Measurements from ENCODE around the gene COL27A1. TPM values are rescaled to one million over a fixed set of nuclear protein-coding genes. Genes with fewer than 3 reads are reported as not detected.

The COL27A1 gene
- total RNA-seq, 1 experiment from 2014 or later = not detected

DNA sequence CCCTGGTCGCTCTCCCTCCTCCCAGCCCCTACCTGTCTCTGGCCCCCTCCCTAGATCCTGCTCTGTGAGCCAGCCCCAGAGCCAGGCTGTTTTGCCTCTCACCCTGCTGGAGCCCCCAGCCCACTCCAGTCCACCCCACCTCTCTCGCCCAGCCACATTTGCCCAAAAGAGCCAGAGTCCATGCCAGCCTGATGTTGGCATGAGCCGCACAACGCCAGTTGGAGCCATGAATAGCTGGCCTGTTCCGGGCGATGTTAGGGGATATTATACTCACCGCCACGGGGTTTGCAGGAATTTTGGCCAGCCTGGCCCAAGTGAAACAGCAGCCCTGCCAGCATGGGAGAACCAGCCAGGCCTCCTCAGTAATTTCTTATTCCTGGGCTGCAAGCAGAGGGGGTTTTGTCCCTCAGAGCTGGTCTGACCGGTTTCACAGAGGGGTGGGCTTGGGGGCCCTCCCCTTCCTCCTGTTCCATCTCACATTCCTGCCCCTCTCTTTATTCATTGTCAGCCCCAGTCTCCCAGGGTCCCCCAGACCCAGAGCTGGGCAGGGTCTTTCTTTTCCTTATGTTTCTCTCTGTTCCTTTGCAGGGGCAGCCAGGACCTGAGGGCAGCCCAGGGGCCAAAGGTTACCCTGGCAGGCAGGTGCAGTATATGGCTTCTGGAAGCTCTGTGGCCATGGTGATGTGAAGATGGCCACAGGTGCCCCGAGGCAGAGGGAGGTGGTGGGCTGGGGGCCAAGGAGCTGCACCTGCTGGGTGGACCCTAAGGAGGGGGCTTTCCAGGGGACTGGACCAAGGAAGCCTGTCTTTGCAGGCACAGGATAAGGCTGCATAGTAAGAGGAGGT lies 50.1 kb downstream of the COL27A1 start:
- no peaks in the 10 kb centered on the region for H3K4me1 ChIP-seq (ENCODE audit: low read length)
- no peaks in the 10 kb centered on the region for H3K36me3 ChIP-seq (ENCODE audit: insufficient read depth, low read length)
- no peak overlapping the region for H3K4me2 ChIP-seq (ENCODE audit: low read depth, low read length, poor library complexity, severe bottlenecking)
- no peaks in the 10 kb centered on the region for H3K9me3 ChIP-seq (ENCODE audit: low read length)
- H3K79me2 ChIP-seq (ENCODE audit: low read length) = no peaks in the 10 kb centered on the region
- no peaks in the 10 kb centered on the region for H4K20me1 ChIP-seq (ENCODE audit: insufficient read depth, low read depth, low read length)
- H3K9ac ChIP-seq (ENCODE audit: low read length) = no peak overlapping the region
- DNase-seq = no peak
- H3K4me3 ChIP-seq (ENCODE audit: low read length) = no peak overlapping the region
- no peak overlapping the region for H2AFZ ChIP-seq (ENCODE audit: low read length)
- H3K9me2 ChIP-seq (replicated peaks; ENCODE audit: insufficient read depth, low read length) = no peaks in the 10 kb centered on the region
- H3K27me3 ChIP-seq (ENCODE audit: low read length) = no peaks in the 10 kb centered on the region
- H3K27ac ChIP-seq (ENCODE audit: low read length) = no peak overlapping the region

DNA sequence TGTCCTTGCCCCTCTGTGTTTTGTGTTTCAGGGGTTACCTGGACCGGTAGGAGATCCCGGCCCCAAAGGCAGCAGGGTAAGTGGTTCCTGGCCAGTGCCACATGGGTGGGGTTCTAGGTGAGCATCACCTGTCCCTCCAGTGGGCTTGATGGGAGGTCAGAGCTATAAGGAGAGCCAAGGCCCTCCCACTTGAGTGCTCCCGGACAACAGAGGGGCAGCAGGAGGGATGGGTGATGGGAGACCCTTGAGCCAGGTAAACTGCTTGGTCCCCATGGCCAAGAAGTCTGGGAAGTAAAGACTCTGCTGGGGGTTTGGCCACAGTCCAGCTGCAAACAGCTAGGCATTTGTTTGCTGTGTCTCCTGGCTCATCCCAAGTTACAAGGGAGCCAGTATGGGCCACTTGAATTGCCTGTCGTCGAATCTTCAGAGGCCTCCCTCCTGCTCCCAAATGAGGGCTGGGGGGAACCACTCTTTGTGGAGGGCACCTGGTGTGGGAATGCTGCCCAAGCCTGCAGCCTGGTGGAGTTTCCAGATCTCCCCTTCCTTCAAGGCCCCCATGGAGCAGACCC lies 51.0 kb downstream of the COL27A1 start:
- Histone ChIP-seq H3K4me3 (ENCODE audit: low read length) (no peak overlapping the region), H3K36me3 (ENCODE audit: insufficient read depth, low read length) (no peaks in the 10 kb centered on the region), H3K4me2 (ENCODE audit: low read depth, low read length, poor library complexity, severe bottlenecking) (no peak overlapping the region), H3K9me3 (ENCODE audit: low read length) (no peaks in the 10 kb centered on the region), H3K4me1 (ENCODE audit: low read length) (no peaks in the 10 kb centered on the region), H3K27me3 (ENCODE audit: low read length) (no peaks in the 10 kb centered on the region), H3K9me2 (replicated peaks; ENCODE audit: insufficient read depth, low read length) (no peaks in the 10 kb centered on the region), H3K27ac (ENCODE audit: low read length) (no peak overlapping the region), H2AFZ (ENCODE audit: low read length) (no peak overlapping the region), H3K79me2 (ENCODE audit: low read length) (no peaks in the 10 kb centered on the region), H4K20me1 (ENCODE audit: insufficient read depth, low read depth, low read length) (no peaks in the 10 kb centered on the region), H3K9ac (ENCODE audit: low read length) (no peak overlapping the region)
- DNase-seq = no peak

DNA sequence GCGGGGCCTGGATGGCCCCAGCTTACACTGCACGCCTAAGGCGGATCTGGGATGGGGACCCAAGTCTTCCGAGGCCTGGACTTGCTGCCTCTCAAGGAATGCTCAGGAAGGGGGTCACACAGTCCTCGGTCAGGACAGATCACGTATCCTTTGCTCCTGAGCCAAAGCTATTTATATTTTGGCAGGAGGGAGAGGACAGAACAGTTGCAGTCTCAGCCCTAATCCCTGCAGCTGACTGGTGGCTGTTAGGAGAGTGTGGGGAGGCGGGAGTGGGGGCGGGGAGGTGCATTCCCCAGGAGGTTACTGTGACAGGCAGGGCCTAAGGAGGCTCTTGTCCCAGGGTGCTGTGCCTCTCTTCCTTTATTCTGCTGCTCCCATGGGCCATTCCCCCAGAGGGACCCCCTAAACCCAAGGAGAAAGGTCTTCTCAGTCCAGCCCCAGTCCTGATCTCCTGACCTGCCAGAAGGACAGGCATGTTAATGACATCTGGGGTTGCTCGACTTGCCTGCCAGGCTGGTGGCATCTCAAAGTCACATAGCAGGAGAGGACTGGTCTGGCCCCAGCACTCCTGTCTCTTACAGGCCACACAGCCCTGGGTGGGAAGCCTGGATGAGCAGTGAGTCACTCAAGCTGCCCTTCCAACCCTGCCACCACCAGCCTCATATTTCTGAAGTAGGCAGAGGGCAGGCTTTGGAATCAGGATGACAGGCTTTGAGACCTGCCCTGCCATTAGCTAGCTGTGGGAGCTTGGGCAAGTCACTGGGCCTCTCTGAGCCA lies 51.9 kb downstream of the COL27A1 start:
- Histone ChIP-seq H3K9me2 (replicated peaks; ENCODE audit: insufficient read depth, low read length) (no peaks in the 10 kb centered on the region), H3K9ac (ENCODE audit: low read length) (no peak overlapping the region), H3K4me2 (ENCODE audit: low read depth, low read length, poor library complexity, severe bottlenecking) (no peak overlapping the region), H3K4me3 (ENCODE audit: low read length) (no peak overlapping the region), H3K9me3 (ENCODE audit: low read length) (no peaks in the 10 kb centered on the region), H3K79me2 (ENCODE audit: low read length) (no peaks in the 10 kb centered on the region), H3K4me1 (ENCODE audit: low read length) (no peaks in the 10 kb centered on the region), H4K20me1 (ENCODE audit: insufficient read depth, low read depth, low read length) (no peaks in the 10 kb centered on the region), H3K27me3 (ENCODE audit: low read length) (no peaks in the 10 kb centered on the region), H2AFZ (ENCODE audit: low read length) (no peak overlapping the region), H3K36me3 (ENCODE audit: insufficient read depth, low read length) (no peaks in the 10 kb centered on the region), H3K27ac (ENCODE audit: low read length) (no peak overlapping the region)
- DNase-seq = no peak

DNA sequence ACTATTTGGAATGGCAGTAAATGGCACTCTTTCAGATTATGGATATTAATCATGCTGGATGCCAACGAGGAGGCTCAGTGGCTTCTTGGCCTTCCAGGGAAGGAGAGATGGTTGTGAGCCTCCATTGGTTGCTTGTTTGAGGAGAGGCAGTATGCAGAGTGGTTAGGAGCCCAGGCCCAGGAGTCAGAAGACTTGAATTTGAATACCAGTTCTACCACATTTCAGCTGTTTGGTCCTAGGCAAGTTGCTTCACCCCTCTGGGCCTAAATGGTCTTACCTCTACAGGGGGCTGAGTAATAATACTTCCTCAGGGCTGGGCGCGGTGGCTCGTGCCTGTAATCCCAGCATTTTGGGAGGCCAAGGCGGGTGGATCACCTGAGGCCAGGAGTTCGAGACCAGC lies 52.5 kb downstream of the COL27A1 start:
- Histone ChIP-seq H3K9me3 (ENCODE audit: low read length) (no peaks in the 10 kb centered on the region), H2AFZ (ENCODE audit: low read length) (no peak overlapping the region), H4K20me1 (ENCODE audit: insufficient read depth, low read depth, low read length) (no peaks in the 10 kb centered on the region), H3K27ac (ENCODE audit: low read length) (no peak overlapping the region), H3K4me2 (ENCODE audit: low read depth, low read length, poor library complexity, severe bottlenecking) (no peak overlapping the region), H3K4me1 (ENCODE audit: low read length) (no peaks in the 10 kb centered on the region), H3K27me3 (ENCODE audit: low read length) (no peaks in the 10 kb centered on the region), H3K9ac (ENCODE audit: low read length) (no peak overlapping the region), H3K79me2 (ENCODE audit: low read length) (no peaks in the 10 kb centered on the region), H3K4me3 (ENCODE audit: low read length) (no peak overlapping the region), H3K36me3 (ENCODE audit: insufficient read depth, low read length) (no peaks in the 10 kb centered on the region), H3K9me2 (replicated peaks; ENCODE audit: insufficient read depth, low read length) (no peaks in the 10 kb centered on the region)
- DNase-seq = no peak

DNA sequence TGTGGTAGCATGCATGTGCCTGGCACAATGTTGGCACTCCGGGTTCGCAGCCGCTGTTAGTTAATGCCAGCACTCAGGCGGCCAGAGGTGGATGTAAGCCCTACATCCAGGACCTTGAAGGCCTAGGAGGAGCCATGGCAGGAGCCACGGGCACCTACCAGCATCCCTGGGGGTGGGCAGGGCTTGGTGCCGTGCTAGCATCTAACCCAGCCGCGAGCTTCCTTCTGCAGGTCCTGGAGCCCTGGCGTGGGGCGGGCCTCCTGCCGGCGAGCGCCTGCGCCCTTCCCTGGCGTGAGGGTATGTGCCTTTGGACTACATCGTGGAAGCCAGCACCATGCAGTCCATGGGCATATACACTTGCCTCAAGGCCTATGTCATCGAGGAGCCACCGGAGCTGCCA lies 53.8 kb downstream of the COL27A1 start:
- Histone ChIP-seq H3K27me3 (ENCODE audit: low read length) (no peaks in the 10 kb centered on the region), H3K9me2 (replicated peaks; ENCODE audit: insufficient read depth, low read length) (no peaks in the 10 kb centered on the region), H3K4me1 (ENCODE audit: low read length) (no peaks in the 10 kb centered on the region), H3K79me2 (ENCODE audit: low read length) (no peaks in the 10 kb centered on the region), H2AFZ (ENCODE audit: low read length) (no peak overlapping the region), H3K9me3 (ENCODE audit: low read length) (no peaks in the 10 kb centered on the region), H4K20me1 (ENCODE audit: insufficient read depth, low read depth, low read length) (no peaks in the 10 kb centered on the region), H3K4me3 (ENCODE audit: low read length) (no peak overlapping the region), H3K9ac (ENCODE audit: low read length) (no peak overlapping the region), H3K27ac (ENCODE audit: low read length) (no peak overlapping the region), H3K4me2 (ENCODE audit: low read depth, low read length, poor library complexity, severe bottlenecking) (no peak overlapping the region), H3K36me3 (ENCODE audit: insufficient read depth, low read length) (no peaks in the 10 kb centered on the region)
- DNase-seq = no peak

DNA sequence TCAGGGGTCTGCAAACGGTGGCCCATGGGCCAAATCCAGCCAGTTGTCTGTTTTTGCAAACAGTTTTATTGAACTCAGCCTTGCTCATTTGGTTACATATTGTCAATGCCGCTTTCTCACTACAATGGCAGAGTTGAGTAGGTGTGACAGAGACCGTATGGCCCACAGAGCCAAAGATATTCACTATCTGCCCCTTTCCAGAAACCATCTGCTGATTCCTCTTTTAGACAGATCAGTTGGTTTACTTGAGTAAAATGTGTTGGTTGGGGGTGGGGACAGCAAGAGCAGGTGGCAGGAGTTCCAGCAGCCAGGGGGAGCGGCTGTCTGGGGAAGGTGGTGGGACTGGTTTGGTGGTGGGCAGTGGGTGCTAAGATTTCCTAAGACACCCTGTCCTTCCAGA lies 54.8 kb downstream of the COL27A1 start:
- Histone ChIP-seq H3K27ac (ENCODE audit: low read length) (no peak overlapping the region), H3K4me1 (ENCODE audit: low read length) (no peaks in the 10 kb centered on the region), H3K4me2 (ENCODE audit: low read depth, low read length, poor library complexity, severe bottlenecking) (no peak overlapping the region), H3K79me2 (ENCODE audit: low read length) (no peaks in the 10 kb centered on the region), H3K36me3 (ENCODE audit: insufficient read depth, low read length) (no peaks in the 10 kb centered on the region), H3K27me3 (ENCODE audit: low read length) (no peaks in the 10 kb centered on the region), H2AFZ (ENCODE audit: low read length) (no peak overlapping the region), H3K9ac (ENCODE audit: low read length) (no peak overlapping the region), H4K20me1 (ENCODE audit: insufficient read depth, low read depth, low read length) (no peaks in the 10 kb centered on the region), H3K9me3 (ENCODE audit: low read length) (no peaks in the 10 kb centered on the region), H3K9me2 (replicated peaks; ENCODE audit: insufficient read depth, low read length) (no peaks in the 10 kb centered on the region), H3K4me3 (ENCODE audit: low read length) (no peak overlapping the region)
- DNase-seq = no peak

DNA sequence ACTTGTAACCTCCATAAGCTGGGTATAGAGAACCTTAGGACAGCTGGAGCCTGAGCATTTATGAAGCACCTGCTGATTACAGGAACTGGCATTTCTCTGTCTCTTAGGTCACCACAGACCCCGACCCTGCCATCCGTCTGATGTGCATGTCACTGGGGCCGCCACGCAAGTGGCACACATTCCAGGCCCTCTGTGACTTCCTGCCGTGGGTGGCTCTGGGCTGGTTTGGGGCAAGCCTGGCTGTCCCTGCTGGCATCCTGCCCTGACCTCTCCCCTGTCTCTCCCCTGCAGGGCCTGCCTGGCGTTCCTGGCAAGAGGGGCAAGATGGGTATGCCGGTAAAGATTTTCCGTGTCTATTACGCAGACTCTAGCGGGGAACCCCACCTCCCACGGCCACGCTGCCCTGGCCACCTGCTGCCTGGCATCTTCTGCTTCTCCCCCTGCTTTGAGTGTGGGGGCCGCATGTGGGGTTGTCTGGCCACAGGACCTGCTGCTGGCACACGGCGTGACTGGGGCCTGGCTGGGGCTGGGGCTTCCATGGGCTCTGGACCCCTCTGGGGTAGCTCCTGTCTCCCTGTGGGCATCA lies 55.4 kb downstream of the COL27A1 start:
- Histone ChIP-seq H3K9me3 (ENCODE audit: low read length) (no peaks in the 10 kb centered on the region), H2AFZ (ENCODE audit: low read length) (no peak overlapping the region), H3K4me3 (ENCODE audit: low read length) (no peak overlapping the region), H3K79me2 (ENCODE audit: low read length) (no peaks in the 10 kb centered on the region), H3K27ac (ENCODE audit: low read length) (no peak overlapping the region), H3K4me1 (ENCODE audit: low read length) (no peaks in the 10 kb centered on the region), H3K4me2 (ENCODE audit: low read depth, low read length, poor library complexity, severe bottlenecking) (no peak overlapping the region), H3K9me2 (replicated peaks; ENCODE audit: insufficient read depth, low read length) (no peaks in the 10 kb centered on the region), H3K36me3 (ENCODE audit: insufficient read depth, low read length) (no peaks in the 10 kb centered on the region), H3K27me3 (ENCODE audit: low read length) (no peaks in the 10 kb centered on the region), H4K20me1 (ENCODE audit: insufficient read depth, low read depth, low read length) (no peaks in the 10 kb centered on the region), H3K9ac (ENCODE audit: low read length) (no peak overlapping the region)
- DNase-seq = no peak

DNA sequence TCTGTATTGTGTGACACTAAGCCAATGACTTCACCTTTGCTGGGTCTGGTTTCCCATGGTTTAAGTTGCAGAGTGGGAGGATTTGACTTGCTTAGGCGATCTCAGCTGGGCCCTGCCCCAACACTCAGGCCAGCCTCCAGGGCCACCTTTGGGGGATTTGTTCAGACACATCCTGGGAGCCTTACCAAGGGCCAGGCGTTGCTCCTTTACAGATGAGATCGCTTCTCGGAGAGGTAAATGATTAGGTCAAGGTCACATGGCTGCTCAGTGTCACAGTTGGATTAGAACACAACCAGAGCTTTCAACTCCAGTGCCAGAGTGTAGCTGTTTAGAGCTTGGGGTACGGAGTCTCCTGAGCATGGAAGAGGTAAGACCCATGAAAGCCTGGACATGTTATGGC lies 57.5 kb downstream of the COL27A1 start:
- Histone ChIP-seq H3K36me3 (ENCODE audit: insufficient read depth, low read length) (no peaks in the 10 kb centered on the region), H3K9me3 (ENCODE audit: low read length) (no peaks in the 10 kb centered on the region), H3K27me3 (ENCODE audit: low read length) (no peaks in the 10 kb centered on the region), H3K79me2 (ENCODE audit: low read length) (no peaks in the 10 kb centered on the region), H3K27ac (ENCODE audit: low read length) (no peak overlapping the region), H3K9ac (ENCODE audit: low read length) (no peak overlapping the region), H3K9me2 (replicated peaks; ENCODE audit: insufficient read depth, low read length) (no peaks in the 10 kb centered on the region), H2AFZ (ENCODE audit: low read length) (no peak overlapping the region), H4K20me1 (ENCODE audit: insufficient read depth, low read depth, low read length) (no peaks in the 10 kb centered on the region), H3K4me2 (ENCODE audit: low read depth, low read length, poor library complexity, severe bottlenecking) (no peak overlapping the region), H3K4me1 (ENCODE audit: low read length) (no peaks in the 10 kb centered on the region), H3K4me3 (ENCODE audit: low read length) (no peak overlapping the region)
- no peak for DNase-seq

Data from Karpas-422 (cell line).